Stimulated activated CD8-positive, alpha-beta memory T cell treated with anti-CD3 and anti-CD28 coated beads, Interleukin-12 subunit alpha, Interleukin-12 subunit beta, amount 100 ng/mL, for 4 hours (primary cell): ENCODE results near the gene SDS.
"Not testable (repeated sequence)": the region's sequence is repeated elsewhere in the genome, so short reads cannot be mapped to it uniquely, and the experiment has no call there.

Experiments
- DNase-seq: peaks from one replicate; pipeline ENCODE4 v3.0.0-alpha.2; 2020; ENCODE audit warnings: low read depth

The SDS gene

GRCh38 chr12:113374823-113375428 is 28.8 kb downstream of the SDS start:
- DNase-seq: no peak

- DNase-seq: no peak
Observed at GRCh38 chr12:113373969-113374368, 29.7 kb downstream of the SDS start.

GRCh38 chr12:113373440-113373839 is 30.2 kb downstream of the SDS start:
- DNase-seq: no peak

- DNase-seq: no peak
Observed at GRCh38 chr12:113372371-113372770, 31.3 kb downstream of the SDS start.

DNA sequence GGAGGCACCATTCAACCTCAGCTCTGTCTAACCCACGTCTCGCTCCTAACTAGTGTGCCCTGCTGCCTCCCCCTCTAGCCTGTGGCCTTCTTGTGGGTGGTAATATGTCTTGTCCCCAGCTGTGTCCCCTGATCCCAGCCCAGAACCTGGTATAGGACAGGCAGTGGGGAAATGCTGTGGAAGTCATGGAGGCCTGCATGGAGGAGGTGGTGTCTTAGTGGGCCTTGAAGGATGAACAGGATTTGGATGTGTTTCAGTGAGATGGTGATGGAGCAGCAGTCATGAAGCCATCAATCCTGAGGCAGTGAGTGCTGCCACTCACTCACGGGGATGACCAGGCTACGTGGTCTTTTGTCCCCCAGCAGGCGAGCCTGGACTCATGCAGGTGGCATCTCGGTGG is 31.9 kb downstream of the SDS start:
- no peak for DNase-seq

DNA sequence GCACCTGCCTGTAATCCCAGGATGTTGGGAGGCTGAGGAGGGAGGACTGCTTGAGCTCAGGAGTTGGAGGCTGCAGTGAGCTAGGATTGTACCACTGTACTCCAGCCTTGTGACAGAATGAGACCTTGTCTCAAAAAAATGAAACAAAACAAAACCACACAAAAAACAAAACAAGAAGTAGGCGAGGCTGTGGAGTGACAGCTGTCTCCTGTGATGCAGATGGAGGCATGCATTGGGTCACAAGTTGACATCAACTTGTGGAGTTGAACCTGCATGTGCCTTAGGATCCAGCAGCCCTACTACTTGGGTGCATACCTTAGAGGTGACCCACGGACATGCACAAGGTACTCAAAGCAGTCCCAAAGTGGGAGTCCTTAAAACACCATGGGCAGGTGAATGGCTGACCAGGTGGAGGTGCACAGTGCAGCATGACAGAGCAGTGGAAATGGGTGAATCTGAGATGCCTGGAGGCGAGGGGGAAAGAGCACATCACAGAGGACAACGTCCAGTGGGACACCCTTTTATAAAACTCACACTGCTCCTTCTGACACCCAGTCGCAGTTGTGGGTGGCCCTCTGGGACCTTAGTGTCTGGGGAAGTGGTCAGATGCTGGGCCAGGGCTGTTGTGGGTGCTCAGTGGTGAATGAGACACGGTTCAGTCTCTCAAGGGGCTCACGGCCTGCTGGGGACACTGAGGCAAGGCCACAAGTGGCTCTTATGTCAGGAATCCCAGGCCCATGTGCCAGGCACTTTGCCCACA is 32.6 kb downstream of the SDS start:
- DNase-seq: no peak

DNA sequence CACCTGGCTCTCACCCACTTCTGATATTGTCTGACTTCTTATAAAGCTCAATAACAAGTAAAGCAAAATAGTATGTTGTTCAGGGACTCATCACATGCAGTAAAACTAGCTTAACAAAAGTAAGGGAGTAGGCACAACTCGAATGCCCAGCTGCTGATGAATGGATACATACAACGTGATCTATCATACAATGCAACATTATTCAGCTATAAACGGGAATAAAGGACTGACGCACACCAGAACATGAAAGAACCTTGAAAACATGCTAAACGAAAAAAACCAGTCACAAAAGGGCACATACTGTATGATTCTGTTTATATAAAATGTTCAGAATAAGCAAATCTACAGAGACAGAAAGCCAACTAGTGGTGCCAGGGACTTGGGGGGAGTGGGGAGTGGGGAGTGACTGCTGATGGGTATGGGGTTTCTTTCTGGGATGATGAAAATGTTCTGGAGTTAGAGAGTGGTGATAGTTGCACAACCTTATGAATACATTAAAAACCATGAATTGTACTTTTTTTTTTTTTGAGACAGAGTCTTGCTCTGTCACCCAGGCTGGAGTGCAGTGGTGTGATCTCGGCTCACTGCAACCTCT is 34.2 kb downstream of the SDS start:
- DNase-seq: no peak

DNA sequence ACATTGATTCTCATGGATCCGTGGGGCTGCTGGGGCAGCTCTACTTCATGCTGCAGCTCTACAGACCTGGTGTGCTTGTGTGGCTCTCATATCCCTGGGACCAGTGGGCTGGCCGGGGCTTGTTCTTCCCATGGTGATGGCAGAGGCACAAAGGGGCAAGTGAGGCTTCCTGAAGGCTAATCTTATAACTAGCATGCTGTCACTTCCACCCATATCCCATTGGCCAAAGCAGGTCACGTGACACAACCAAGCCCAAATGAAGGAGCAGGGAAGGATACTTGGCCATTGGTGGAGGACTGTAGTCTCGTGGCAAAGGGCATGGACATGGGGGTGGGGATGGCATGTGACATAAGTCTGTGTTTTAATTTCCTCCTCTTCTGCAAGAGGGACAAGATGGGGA is 35.4 kb downstream of the SDS start:
- no peak for DNase-seq

DNA sequence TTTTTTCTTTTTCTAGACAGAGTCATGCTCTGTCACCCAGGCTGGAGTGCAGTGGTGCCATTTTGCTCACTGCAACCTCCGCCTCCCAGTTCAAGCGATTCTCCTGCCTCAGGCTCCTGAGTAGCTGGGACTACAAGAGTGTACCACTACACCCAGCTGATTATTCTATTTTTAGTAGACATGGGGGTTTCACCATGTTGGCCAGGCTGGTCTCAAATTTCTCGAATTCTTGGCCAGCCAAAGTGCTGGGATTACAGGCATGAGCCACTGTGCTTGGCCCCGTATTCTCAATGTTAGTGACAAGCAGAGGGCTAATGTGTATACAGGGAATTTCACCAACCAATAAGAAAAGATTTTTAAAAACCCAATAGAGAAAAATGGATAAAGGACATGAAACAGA is 36.9 kb downstream of the SDS start:
- no peak for DNase-seq

- DNase-seq: no peak
Observed at GRCh38 chr12:113365639-113366395, 37.9 kb downstream of the SDS start.

DNA sequence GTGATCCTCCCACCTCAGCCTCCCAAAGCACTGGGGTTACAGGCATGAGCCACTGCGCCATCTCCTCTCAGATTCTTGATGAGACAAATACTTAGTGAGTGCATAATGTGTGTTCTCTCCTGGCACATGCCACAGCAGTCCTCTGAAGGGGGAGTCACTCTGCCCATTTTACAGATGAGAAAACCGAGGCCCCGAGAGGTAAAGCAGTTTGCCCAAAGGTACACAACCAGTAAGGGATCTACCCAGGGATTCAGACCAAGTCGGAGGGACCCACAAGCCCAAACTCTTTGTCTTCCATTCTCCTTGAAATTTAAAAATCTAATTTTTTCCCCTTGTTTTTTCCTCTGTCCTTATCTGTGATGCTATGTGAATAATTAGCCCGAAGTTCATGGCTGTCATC is 39.0 kb downstream of the SDS start:
- no peak for DNase-seq

DNA sequence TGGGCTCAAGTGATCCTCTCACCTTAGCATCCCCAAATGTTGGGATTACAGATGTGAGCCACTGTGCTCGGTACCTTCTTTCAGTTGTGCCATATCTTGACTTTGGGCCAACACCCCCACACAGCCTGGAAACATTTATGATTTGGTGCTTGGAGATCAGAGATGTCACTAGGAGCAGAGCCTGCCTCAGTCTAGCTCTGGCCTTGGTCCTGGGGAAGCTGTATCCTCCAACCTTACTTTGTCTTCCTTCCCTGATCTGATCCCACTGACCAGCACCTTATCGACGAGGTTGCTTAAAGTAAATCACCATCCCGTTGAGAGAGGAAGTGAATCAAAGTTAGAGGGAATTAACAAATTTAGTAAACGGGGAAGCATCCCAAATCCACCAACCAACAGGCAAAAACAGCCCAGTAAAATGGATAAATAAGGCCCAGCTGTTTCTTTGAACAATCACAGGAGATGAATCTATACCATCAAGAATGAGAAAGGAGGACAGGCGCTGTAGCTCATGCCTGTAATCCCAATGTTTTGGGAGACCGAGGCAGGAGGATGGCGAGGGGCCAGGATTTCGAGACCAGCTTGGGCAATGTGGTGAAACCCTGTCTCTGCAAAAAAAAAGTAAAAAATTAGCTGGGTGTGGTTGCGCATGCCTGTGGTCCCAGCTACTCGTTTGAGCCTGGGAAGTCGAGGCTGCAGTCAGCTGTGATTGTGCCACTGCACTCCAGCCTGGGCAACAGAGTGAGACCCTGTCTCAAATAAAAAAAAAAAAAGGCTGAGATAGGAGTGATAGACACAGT is 41.9 kb downstream of the SDS start:
- DNase-seq: no peak

- no peak for DNase-seq
Observed at GRCh38 chr12:113359939-113360748, 43.5 kb downstream of the SDS start.

DNA sequence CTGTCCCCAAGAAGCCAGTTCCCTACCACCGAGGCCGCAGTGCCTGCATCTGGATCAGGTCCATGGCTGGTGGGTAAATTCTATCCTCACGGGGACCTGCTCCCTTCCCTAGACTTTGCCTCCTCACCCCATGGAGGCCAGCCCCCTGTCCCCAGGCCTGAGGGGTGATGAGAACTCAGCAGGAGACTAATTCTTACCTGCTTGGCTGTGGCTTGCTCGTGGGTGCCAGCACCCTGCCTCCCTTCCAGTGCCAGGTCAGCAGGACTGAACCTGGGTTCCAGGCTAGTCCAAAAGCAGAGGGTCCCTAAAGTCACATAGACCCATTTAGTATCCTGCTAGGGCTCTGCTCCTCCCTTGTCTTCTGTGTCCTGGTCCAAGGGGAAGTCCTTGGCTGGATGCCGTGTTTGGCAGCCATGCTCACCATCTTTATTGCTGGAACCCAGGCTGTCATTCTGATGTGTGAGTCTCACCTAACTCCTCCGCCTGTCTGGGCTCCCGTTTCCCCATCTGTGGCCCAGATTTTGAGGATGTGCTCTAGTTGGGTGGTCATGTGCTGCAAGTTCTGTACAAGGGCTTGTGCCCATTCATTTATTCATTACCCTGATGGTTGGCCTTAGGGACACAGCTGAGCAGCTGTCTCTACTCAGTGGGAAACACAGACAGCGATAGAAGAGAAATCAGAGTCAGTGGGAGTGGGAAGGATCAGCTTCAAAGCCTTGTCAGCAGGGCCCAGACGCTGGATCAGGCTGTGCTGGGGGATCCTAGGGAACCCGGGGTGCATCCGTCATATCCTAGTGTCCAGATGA is 44.4 kb downstream of the SDS start:
- no peak for DNase-seq

DNA sequence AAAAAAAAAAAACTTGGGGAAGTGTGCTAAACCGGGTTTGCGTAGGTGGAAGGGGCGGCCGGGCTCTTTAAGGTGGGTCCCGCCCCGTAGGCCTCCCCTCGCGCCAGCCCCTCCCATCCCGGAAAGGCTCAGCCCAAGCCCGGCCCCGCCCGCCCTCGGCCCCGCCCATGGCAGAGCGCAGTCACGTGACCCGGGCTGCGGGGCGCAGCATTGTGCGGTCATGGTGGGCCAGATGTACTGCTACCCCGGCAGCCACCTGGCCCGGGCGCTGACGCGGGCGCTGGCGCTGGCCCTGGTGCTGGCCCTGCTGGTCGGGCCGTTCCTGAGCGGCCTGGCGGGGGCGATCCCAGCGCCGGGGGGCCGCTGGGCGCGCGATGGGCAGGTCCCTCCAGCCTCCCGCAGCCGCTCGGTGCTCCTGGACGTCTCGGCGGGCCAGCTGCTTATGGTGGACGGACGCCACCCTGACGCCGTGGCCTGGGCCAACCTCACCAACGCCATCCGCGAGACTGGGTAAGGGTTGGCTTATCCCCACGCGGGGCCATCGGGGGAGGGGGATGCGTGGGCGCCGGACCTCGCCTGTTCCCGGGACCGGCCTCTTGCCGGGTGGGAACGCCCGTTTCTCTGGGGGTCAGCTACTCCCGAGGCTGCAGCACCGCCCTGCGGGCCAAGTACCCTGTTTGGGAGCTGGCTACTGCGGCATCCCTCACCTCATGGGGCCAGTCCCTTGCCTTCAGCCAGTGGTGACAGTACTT is 45.1 kb downstream of the SDS start, which contains the start of gene PLBD2:
Gene PLBD2, plus strand, starts transcription at position 207 of the 752 bp plus-strand sequence. Its CDS starts 14 bp downstream, at position 221.
- peak; percentile 91 for DNase-seq

DNA sequence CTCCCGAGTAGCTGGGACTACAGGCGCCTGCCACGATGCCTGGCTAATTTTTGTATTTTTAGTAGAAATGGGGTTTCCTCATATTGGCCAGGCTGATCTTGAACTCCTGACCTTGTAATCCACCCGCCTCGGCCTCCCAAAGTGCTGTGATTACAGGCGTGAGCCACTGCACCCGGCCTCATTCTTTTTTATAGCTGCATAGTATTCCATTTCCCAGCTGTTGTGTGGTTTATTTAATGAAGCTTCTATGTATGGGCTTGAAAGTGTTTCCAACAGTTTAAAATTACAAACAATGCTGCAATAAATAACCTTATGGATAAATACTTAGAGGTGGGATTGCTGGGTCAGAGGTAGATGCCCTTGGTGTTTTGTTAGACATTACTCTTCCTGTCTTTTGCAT is 49.5 kb downstream of the SDS start:
- DNase-seq: not testable (repeated sequence)

GRCh38 chr12:113351089-113351488 is 52.6 kb downstream of the SDS start:
- no peak for DNase-seq

GRCh38 chr12:113348849-113349536 is 54.7 kb downstream of the SDS start:
- DNase-seq: no peak

- no peak for DNase-seq
Observed at GRCh38 chr12:113347892-113348291, 55.8 kb downstream of the SDS start.
